Activated CD8-positive, alpha-beta memory T cell treated with anti-CD3 and anti-CD28 coated beads, Interleukin-2, amount 50 U/mL, for 1 hour (primary cell): ENCODE data around the gene NRGN.

ENCODE experiments used
- DNase-seq: peaks from one replicate; pipeline ENCODE4 v3.0.0-alpha.2; 2020; ENCODE audit errors: extremely low read depth

The NRGN gene

GRCh38 chr11:124788521-124788920 is 48.8 kb downstream of the NRGN start:
- DNase-seq: no peak

GRCh38 chr11:124791626-124792341 is 52.0 kb downstream of the NRGN start:
- no peak for DNase-seq

- DNase-seq: no peak
Observed at GRCh38 chr11:124793466-124794278, 53.9 kb downstream of the NRGN start.

GRCh38 chr11:124796312-124796711 is 56.6 kb downstream of the NRGN start:
- no peak for DNase-seq
